Fibroblast of lung (primary cell): ENCODE results near the gene KIAA1328.

Experiments
- CTCF ChIP-seq, 2 donors: IDR thresholded peaks in 1 of 2; conservative IDR thresholded peaks in 1 of 2; 1 replicate in 1 of 2; 2 replicates in 1 of 2; pipeline ENCODE4 v1.5.1; 2011 to 2012; ENCODE audit warnings: low read length in 2 of 2, control low read depth in 1 of 2, inconsistent platforms in 1 of 2, low read depth in 1 of 2, mild to moderate bottlenecking in 1 of 2
- EZH2 ChIP-seq: IDR thresholded peaks from 2 replicates; pipeline ENCODE4 v1.5.1; 2012; ENCODE audit warnings: low read length, control low read depth, mild to moderate bottlenecking; ENCODE audit errors: missing control alignments

DNA sequence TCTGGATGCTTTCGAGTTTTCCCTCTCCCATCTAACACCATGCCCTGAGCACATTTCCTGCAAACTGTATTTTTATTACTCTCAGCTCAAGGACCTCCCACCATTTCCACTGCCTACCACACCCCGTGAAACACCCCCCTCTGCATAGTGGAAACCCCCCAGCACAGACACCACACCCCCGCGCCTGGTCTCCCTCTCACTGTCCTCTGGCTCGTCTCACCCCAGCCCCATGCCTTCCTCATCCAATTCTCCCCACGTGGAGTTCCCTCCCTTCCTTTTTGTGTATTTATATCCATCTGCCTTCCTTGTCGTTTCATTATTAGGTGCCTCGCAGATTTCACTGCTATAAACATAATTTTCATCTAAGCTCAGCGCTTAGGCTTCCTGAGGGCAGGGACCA lies 429.2 kb downstream of the KIAA1328 start:
- TF ChIP-seq CTCF (conservative IDR thresholded peaks at IDR 0.05 in 1 of 2, IDR thresholded peaks at IDR 0.05 in 1 of 2; ENCODE audit: low read depth in 1 of 2, low read length in 2 of 2) (no peak), EZH2 (no peak)
